Loucy (cell line): Measurements from ENCODE around the gene ALDH1L2.
A peak's percentile ranks its signal among the peaks of the same experiment; 100 is the strongest.

Source experiments
- H2AFZ ChIP-seq: fragments of 200-600 bp; sonication (generic); 2 replicates; pipeline ENCODE4 v1.6.0; 2016; ENCODE audit warnings: antibody characterized with exemption, mild to moderate bottlenecking, low read length, moderate library complexity
- H3F3A ChIP-seq: fragments of 200-600 bp; 2 replicates; pipeline ENCODE4 v1.6.0; 2016; ENCODE audit warnings: antibody characterized with exemption, low read depth, mild to moderate bottlenecking
- H3K27me3 ChIP-seq: fragments of 200-600 bp; sonication (generic); 2 replicates; pipeline ENCODE4 v1.6.1; 2014; ENCODE audit warnings: low read length, mild to moderate bottlenecking; ENCODE audit not compliant: insufficient read depth, poor library complexity, severe bottlenecking
- H3K36me3 ChIP-seq: fragments of 200-600 bp; sonication (generic); 2 replicates; pipeline ENCODE4 v1.6.1; 2016; ENCODE audit warnings: low read length; ENCODE audit not compliant: insufficient read depth
- H3K4me1 ChIP-seq: fragments of 200-600 bp; sonication (generic); 2 replicates; pipeline ENCODE4 v1.5.1; 2014; ENCODE audit warnings: low read length, mild to moderate bottlenecking; ENCODE audit not compliant: insufficient read depth, poor library complexity, severe bottlenecking
- H3K4me2 ChIP-seq: fragments of 200-600 bp; sonication (generic); 2 replicates; pipeline ENCODE4 v1.6.0; 2014; ENCODE audit warnings: antibody characterized with exemption, low read length, low read depth, mild to moderate bottlenecking; ENCODE audit not compliant: poor library complexity, severe bottlenecking
- H3K4me3 ChIP-seq: fragments of 200-600 bp; sonication (generic); 2 replicates; pipeline ENCODE4 v1.5.1; 2014; ENCODE audit warnings: low read length, mild to moderate bottlenecking, mixed read lengths; ENCODE audit not compliant: poor library complexity, severe bottlenecking
- H3K79me2 ChIP-seq: fragments of 200-600 bp; sonication (generic); 2 replicates; pipeline ENCODE4 v1.6.1; 2014; ENCODE audit warnings: low read length; ENCODE audit not compliant: insufficient read depth
- H3K9ac ChIP-seq: fragments of 200-600 bp; sonication (generic); 2 replicates; pipeline ENCODE4 v1.6.0; 2014; ENCODE audit warnings: mild to moderate bottlenecking, low read depth, low read length, moderate library complexity; ENCODE audit not compliant: poor library complexity, severe bottlenecking
- H3K9me2 ChIP-seq: fragments of 200-600 bp; sonication (generic); replicated peaks from 2 replicates; pipeline ENCODE4 v1.6.1; 2016; ENCODE audit warnings: low read depth, low read length, mixed read lengths
- H3K9me3 ChIP-seq: fragments of 200-600 bp; sonication (generic); 2 replicates; pipeline ENCODE4 v1.6.1; 2014; ENCODE audit warnings: mild to moderate bottlenecking, antibody characterized with exemption, low read length, low read depth; ENCODE audit not compliant: insufficient read depth
- H4K20me1 ChIP-seq: fragments of 200-600 bp; sonication (generic); 2 replicates; pipeline ENCODE4 v1.6.0; 2014; ENCODE audit warnings: antibody characterized with exemption, low read length, mild to moderate bottlenecking; ENCODE audit not compliant: insufficient read depth, poor library complexity, severe bottlenecking
- EZH2phosphoT487 ChIP-seq: fragments of 200-600 bp; IDR thresholded peaks from 2 replicates; pipeline ENCODE4 v1.6.1; 2018; ENCODE audit warnings: antibody characterized with exemption, mild to moderate bottlenecking, moderate library complexity, borderline replicate concordance
- TF ChIP-seq, protein P1 (sequence below): fragments of 200-600 bp; sonication (generic); conservative IDR thresholded peaks from 2 replicates; pipeline ENCODE4 v1.5.1; 2014; ENCODE audit warnings: mild to moderate bottlenecking, antibody characterized with exemption, low read length

The ALDH1L2 gene

DNA sequence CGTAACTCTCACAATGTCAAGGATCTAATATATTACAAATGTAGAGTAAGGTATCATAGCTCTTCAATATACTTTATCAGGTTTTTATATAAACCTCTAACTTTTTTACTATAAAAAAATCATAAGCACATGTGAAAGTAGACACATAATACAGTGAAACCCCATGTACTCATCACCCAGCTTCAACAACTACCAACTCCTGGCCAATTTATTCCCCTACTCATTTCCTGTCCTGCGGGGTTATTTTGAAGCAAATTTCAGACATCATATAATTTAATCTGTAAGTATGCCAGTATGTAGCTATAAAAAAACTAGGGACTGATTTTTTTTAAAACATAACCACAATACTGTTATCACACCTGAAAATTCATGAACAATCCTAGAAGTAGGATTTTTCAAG lies 50.4 kb downstream of the ALDH1L2 start:
- Histone ChIP-seq H3K4me2 (peak overlapping the region; percentile 2), H3F3A (no peaks in the 10 kb centered on the region; the same call in 1 of the 2 replicates), H3K36me3 (no peaks in the 10 kb centered on the region), H3K79me2 (no peaks in the 10 kb centered on the region), H3K4me1 (peaks cover 41% of the 10 kb centered on the region), H3K9me2 (no peaks in the 10 kb centered on the region), H3K27me3 (no peaks in the 10 kb centered on the region), H3K9me3 (no peaks in the 10 kb centered on the region), H3K4me3 (no peak overlapping the region), H2AFZ (no peak overlapping the region), H3K9ac (no peak overlapping the region), H4K20me1 (no peaks in the 10 kb centered on the region)
- TF ChIP-seq EZH2phosphoT487, result no peak
- TF ChIP-seq, protein P1, sequence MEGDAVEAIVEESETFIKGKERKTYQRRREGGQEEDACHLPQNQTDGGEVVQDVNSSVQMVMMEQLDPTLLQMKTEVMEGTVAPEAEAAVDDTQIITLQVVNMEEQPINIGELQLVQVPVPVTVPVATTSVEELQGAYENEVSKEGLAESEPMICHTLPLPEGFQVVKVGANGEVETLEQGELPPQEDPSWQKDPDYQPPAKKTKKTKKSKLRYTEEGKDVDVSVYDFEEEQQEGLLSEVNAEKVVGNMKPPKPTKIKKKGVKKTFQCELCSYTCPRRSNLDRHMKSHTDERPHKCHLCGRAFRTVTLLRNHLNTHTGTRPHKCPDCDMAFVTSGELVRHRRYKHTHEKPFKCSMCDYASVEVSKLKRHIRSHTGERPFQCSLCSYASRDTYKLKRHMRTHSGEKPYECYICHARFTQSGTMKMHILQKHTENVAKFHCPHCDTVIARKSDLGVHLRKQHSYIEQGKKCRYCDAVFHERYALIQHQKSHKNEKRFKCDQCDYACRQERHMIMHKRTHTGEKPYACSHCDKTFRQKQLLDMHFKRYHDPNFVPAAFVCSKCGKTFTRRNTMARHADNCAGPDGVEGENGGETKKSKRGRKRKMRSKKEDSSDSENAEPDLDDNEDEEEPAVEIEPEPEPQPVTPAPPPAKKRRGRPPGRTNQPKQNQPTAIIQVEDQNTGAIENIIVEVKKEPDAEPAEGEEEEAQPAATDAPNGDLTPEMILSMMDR, result no peak

DNA sequence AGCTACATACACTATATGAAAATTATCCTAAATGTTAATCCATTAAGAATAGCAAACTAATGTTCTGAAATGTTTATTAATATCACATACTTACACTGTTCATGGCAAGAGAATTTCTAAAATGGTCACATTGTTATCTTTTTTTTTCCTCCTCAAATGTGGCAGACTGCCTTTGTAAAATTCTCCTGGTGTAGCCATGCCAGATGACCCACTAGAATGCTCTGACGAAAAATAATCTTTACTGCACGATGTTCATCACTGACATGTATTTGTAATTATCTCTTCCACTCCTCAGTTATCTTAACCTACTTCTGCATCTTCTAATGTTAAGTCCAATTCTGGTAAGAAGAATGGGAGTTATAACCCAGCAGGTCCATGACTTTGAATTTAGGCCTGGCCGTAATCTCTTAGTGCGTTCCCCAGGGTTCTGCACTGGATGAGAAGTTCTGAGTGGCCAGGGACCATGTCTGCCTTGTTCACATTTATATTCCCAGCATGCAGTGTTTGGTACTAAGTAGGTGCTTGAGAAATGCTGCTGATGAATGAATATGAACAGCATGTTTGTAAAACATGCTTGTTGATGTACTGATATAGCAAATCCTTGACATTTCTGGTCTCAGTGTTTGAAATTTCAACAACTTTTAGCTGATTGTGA lies 51.4 kb downstream of the ALDH1L2 start:
- Histone ChIP-seq H3K9me2 (no peaks in the 10 kb centered on the region), H2AFZ (no peak overlapping the region), H4K20me1 (no peaks in the 10 kb centered on the region), H3K9me3 (no peaks in the 10 kb centered on the region), H3K27me3 (no peaks in the 10 kb centered on the region), H3K4me1 (peaks cover 41% of the 10 kb centered on the region), H3K79me2 (no peaks in the 10 kb centered on the region), H3K4me3 (no peak overlapping the region), H3K9ac (no peak overlapping the region), H3K36me3 (no peaks in the 10 kb centered on the region), H3K4me2 (no peak overlapping the region), H3F3A (no peaks in the 10 kb centered on the region; the same call in 1 of the 2 replicates)
- no peak for TF ChIP-seq EZH2phosphoT487
- TF ChIP-seq, protein P1, result no peak

DNA sequence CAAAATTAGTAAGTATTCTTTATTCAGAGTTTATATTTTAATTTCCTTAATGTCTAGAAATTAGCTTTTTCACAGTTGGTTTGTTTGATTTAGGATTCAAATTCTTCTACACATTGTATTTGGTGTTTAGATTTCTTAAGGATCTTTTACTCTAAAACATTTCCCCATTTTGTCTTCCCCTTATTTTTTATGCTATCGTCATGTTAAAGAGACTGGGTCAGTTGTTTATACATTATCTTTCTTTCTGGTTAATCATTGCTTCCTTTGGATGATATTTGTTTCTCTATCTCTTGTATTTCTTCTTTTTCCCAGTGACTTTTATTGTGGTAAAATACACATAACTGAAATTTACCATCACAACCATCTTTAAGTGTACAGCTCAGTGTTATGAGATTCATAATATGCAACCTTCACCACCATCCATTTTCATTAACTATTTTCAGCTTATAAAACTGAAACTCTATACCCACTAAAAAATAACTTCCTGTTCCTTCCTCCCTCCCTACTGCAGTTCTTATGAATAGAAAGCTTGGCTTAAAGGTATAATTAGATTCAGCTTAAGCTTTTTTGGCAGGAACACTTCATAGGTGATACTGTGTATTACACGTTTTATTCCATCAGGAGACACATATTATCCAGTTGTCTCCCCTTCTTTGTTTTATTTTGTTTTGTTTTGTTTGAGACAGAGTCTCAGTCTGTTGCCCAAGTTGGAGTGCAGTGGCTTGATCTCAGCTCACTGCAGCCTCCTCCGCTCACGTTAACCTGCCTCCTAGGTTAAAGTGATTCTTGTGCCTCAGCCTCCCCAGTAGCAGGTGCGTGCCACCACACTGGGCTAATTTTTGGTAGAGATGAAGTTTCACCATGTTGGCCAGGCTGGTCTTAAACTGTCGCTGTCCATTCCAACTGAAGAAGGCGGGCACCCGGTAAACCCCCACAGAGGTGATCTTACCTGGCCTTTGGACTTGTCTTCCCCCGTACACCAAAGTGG lies 53.1 kb downstream of the ALDH1L2 start:
- H3F3A ChIP-seq, result no peaks in the 10 kb centered on the region; the same call in 1 of the 2 replicates
- no peak for TF ChIP-seq EZH2phosphoT487
- TF ChIP-seq, protein P1, result no peak
- H3K79me2 ChIP-seq, result no peaks in the 10 kb centered on the region
- peak overlapping the region; percentile 74 for H2AFZ ChIP-seq
- H3K9me3 ChIP-seq, result no peaks in the 10 kb centered on the region
- H3K27me3 ChIP-seq, result no peaks in the 10 kb centered on the region
- peak overlapping the region; percentile 43 for H3K4me2 ChIP-seq
- H3K9me2 ChIP-seq, result no peaks in the 10 kb centered on the region
- no peaks in the 10 kb centered on the region for H4K20me1 ChIP-seq
- peak overlapping the region; percentile 14 for H3K4me3 ChIP-seq
- H3K9ac ChIP-seq, result no peak overlapping the region
- H3K4me1 ChIP-seq, result peaks cover 32% of the 10 kb centered on the region
- H3K36me3 ChIP-seq, result no peaks in the 10 kb centered on the region
